ENCODE measurements around the gene IFRD2.

- TF ChIP-seq CTCF (conservative IDR thresholded peaks at IDR 0.05; ENCODE audit: low read depth, low read length) (no peak), EZH2phosphoT487 (IDR thresholded peaks at IDR 0.05; ENCODE audit: borderline replicate concordance, low read length) (no peak), EZH2 (IDR thresholded peaks at IDR 0.05; ENCODE audit: low read length, unreplicated experiment) (no peak)
Measured at GRCh38 chr3:50294492-50295403, 2.5 kb upstream of the IFRD2 start.
